ENCODE data around the gene LRRC59.

- TF ChIP-seq POLR2A (IDR thresholded peaks at IDR 0.05) (no peak), CTCF (IDR thresholded peaks at IDR 0.05) (no peak)
Observed at GRCh38 chr17:50356892-50357510, 40.3 kb downstream of the LRRC59 start.
